Fibroblast of the aortic adventitia (primary cell): Measurements from ENCODE around the gene ID2. TPM values are rescaled to one million over a fixed set of nuclear protein-coding genes. Genes with fewer than 3 reads are reported as not detected.

ENCODE experiments used
- DNase-seq: peaks from one replicate; pipeline ENCODE4 v3.0.0-alpha.2; 2010; ENCODE audit warnings: low read depth
- H3K4me3 ChIP-seq: 2 replicates; pipeline ENCODE4 v1.5.1; 2011; ENCODE audit warnings: low read depth, mild to moderate bottlenecking, control low read depth, low read length, moderate library complexity
- CTCF ChIP-seq: IDR thresholded peaks from 2 replicates; pipeline ENCODE4 v1.5.1; 2011; ENCODE audit warnings: mild to moderate bottlenecking, low read length, control low read depth, inconsistent platforms; ENCODE audit not compliant: insufficient read depth
- total RNA-seq: library from RNA; depleted of rRNA; stranded (reverse); fragments of >200 nt; gene quantifications from 2 replicates; pipeline ENCODE4 v1.2.3, GENCODE V29; 2012; ENCODE audit warnings: low replicate concordance

The ID2 gene
- total RNA-seq, 1 donor = 207 TPM

GRCh38 chr2:8673381-8673780, 8.5 kb upstream of the ID2 start:
- no peak overlapping the region for H3K4me3 ChIP-seq
- no peak for DNase-seq
- TF ChIP-seq CTCF = no peak

GRCh38 chr2:8674420-8675009, 7.3 kb upstream of the ID2 start:
- no peak overlapping the region for H3K4me3 ChIP-seq
- no peak for TF ChIP-seq CTCF
- no peak for DNase-seq

- no peak overlapping the region for H3K4me3 ChIP-seq
- DNase-seq = no peak
- no peak for TF ChIP-seq CTCF
These were observed 6.3 kb upstream of the ID2 start for GRCh38 chr2:8675543-8675942.

GRCh38 chr2:8676191-8676920, 5.5 kb upstream of the ID2 start:
- DNase-seq = peak; percentile 93
- no peak for TF ChIP-seq CTCF

GRCh38 chr2:8676921-8677645, 4.8 kb upstream of the ID2 start:
- DNase-seq = no peak
- TF ChIP-seq CTCF = no peak
- H3K4me3 ChIP-seq = peak overlapping the region; percentile 65

More at GRCh38 chr2:8676191-8676920, 5.5 kb upstream of the ID2 start:
- peak overlapping the region; percentile 65 for H3K4me3 ChIP-seq

GRCh38 chr2:8677646-8678592, 3.9 kb upstream of the ID2 start:
- peak overlapping the region; percentile 65 for H3K4me3 ChIP-seq
- peak; percentile 86 for DNase-seq
- TF ChIP-seq CTCF = no peak
